NCI-H128 (cell line): ENCODE measurements around the gene USO1.
A peak's percentile ranks its signal among the peaks of the same experiment; 100 is the strongest.
"Not testable (repeated sequence)": the region's sequence is repeated elsewhere in the genome, so short reads cannot be mapped to it uniquely, and the experiment has no call there.

Experiments
- DNase-seq: peaks from one replicate; lab custom pipeline; 2025; ENCODE audit not compliant: unreplicated experiment; lab: John Stamatoyannopoulos, UW

USO1 gene

DNA sequence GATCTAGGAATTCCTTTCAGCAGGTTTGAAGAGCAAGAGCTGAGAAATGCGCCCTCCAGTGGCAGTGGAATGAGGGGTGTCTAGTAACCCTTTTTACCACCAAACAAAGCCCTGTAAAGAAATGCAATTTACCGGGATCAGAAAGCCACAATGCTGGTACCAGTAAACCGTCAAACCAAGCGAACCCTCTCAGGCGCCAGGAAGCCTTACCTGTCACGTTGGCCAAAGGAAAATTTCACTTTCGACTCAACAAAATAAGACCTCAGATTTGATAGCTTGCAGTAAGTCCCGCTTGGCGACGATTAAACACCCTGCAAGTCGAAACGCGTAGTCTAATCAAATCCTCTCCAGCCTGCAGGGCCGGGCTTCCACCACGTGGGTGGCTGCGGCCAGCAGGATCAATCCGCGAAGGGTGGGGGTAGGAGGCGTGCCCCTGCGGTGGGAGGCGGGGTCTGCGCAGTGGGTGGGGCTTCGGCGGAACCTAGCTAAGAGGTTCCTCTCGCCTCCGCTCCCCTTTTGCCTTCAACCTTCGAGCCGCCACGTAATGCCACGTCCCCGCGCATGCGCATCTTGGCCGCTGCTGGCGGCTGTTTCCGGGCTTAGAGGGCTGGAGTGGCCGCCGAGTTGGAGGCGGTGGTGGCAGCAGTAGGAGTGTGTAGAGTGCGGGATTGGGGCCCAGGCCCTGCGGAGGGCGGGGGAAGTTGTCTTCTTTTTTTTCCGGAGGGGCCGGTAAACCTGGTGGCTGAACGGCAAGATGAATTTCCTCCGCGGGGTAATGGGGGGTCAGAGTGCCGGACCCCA is at the start of gene USO1:
Gene USO1 (plus strand): TSS at position 512 of the 801 bp plus-strand sequence. CDS start 243 bp downstream, at position 755.
- peak; percentile 86 for DNase-seq

DNA sequence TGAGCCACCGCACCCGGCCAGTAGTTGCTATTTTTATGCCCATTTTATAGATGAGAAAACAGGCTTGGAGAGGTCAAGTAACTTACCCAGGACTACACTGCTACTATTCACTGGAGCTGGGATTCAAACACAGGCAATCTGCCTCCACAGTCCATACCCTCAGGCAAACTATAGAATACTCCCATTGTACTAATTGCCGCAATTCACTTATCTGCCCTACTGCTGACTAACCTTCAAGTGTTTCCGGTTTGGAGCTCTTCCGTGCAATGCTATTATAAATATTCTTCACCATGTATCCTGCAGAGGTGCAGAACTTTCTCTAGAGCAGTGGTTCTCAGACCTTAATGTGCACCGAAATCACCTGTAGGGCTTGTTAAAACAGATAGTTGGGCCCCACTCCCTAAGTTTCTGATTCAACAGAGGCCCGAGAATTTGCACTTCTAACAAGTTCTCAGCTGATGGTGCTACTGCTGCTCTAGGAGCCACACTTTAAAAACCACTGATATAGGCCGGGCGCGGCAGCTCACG is 49.3 kb upstream of the USO1 start:
- no peak for DNase-seq

- DNase-seq: no peak
Observed at GRCh38 chr4:75678473-75678872, 45.9 kb upstream of the USO1 start.

- no peak for DNase-seq
Observed at GRCh38 chr4:75678965-75679364, 45.4 kb upstream of the USO1 start.

DNA sequence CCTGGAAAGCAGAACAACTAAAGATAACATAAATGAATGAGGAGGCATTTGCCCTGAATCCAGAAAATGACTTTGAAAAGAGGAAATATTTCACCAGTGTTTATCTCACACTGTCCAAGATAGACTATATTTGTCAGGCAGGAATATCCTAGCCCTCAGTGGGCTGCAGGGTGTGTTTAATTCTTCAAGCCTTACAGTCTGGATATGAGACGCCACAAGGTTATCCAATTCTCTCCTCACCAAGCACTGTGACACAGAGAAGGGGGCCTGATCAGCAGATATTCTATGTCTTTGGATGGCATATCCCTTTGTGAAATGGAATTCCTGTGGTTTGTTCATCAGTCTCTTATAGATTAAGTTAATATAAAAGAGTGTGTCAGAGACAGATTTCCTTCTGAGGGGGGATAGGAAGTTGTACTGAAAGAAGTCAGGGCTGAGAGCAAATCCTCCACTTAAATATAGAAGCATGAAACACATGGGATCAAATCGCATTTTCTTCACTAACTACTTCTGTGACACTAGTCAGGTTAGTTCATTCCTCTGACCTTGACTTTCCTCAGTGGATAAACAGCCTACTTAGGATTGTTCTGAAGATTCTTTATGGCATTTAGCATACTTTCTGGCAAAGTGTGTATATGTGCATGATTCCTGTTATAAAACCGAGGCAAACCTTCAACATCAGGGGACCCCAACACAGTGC is 44.4 kb upstream of the USO1 start:
- DNase-seq: no peak

DNA sequence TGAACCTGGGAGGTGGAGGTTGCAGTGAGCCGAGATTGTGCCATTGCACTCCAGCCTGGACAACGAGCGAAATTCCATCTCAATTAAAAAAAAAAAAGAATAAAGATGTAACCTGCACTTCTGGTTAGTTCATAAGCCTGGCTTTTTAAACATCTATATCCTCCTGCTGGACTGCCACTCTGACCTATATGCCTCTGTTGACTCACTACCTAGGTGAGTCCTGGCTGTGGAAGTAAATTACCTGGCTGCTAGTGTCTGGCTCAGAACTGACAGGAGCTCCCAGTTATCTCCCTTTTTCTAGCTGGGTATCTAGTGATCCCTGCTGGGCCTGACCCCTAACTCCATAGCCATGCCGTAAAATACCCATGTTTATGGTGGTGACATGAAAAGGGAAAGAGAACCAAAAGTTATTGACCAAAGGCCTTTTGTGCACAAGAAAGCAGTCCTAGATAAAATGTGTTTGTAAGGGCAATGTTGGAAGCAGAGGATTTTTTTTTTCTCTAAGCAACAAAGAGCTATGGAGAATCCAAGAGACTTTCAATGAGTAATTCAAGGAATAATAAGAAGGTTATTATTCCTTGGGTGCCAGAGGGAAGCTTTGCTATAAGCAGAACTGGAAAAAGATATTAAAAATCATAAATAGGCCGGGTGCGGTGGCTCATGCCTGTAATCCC is 40.8 kb upstream of the USO1 start:
- DNase-seq: no peak

- no peak for DNase-seq
Observed at GRCh38 chr4:75685546-75686189, 38.7 kb upstream of the USO1 start.

DNA sequence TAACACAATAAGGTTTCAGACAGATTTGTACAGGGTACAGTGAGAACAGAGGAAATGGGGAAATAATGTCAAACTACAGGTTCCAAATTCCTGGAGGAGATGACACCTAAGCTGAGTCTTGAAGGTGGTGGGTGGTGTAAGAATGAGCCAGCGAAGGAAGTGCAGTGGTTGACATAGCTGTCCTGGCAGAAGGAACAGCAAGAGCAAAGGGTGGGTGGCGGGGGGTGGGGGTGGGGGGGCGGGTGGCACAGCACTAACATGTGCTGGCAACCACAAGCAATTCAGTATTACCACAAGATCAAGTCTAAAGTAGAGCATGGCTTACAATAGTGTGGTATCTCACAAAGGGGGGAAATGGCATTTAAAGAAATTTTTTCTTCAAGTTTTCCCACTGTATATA is 38.0 kb upstream of the USO1 start:
- no peak for DNase-seq

GRCh38 chr4:75687125-75687524 is 37.3 kb upstream of the USO1 start:
- not testable (repeated sequence) for DNase-seq

- not testable (repeated sequence) for DNase-seq
Observed at GRCh38 chr4:75692066-75692465, 32.3 kb upstream of the USO1 start.

DNA sequence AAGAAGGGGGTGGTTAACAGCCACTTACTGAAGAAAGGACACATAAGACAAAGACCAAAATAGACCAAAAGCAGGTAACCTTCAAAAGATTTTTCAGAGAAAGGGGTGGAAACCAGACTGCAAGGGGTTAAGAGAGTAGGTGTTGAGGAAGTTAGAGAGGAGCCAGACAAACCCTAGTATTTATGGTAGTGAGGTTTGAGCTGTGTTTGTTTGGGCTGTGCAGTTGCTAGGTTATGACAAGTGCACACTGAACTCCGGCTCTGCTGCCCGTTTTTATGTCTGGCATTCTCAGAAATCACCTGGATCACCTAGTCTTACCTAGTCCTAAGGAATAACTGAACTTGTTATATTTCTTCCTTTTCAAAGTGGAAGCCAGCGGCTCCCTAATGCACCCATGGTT is 28.3 kb upstream of the USO1 start:
- no peak for DNase-seq

DNA sequence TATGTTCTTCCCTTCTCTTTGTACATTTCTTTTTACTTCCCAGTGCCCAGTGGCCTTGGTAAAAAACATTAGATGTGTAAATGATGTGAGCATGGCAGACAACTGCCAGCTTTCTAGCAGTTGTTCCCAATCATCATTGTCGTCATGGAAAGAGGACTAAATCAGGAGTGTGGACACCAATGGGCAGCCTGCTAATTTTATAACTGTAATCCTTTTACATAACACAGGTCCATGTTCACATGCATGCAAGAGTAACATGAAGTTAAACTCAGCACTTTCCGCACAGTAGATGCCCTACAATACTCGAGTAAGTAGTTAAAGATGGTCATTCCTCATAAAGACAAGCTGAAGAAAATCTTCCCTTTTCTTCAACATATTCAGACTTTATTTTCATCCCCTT is 27.8 kb upstream of the USO1 start:
- no peak for DNase-seq

DNA sequence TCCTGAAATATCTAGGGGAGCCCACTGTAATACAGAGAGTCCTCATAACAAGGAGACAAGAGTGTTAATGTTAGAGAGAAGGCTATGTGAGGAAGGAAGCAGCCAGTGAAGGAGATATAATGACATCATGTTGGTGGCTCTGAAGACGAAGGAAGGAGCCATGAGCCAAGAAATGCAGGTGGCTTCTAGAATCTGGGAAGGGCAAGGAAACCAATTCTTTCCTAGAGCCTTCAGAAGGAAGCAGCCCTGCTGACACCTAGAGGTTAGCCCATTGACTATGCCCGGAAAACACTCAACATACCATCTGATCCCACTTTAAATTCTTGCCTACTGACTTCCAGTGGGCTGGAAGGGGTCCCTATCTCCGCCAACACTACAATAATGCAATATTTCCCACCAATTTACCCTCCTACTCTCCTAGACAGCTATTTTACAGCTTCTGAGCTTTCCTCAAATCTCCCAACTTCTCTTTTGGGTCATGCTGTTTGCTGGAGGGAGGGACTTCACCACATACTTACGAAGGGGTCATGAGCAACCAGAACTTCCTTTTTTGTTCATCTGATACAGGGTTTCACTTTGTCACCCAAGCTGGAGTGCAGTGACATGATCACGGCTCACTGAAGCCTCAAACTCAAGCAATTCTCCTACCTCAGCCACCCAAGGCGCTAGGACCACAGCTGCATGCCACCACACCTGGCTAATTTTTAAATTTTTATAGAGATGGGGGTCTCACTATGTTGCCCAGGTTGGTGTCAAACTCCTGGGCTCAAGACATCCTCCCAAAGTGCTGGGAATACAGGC is 26.0 kb upstream of the USO1 start:
- no peak for DNase-seq

DNA sequence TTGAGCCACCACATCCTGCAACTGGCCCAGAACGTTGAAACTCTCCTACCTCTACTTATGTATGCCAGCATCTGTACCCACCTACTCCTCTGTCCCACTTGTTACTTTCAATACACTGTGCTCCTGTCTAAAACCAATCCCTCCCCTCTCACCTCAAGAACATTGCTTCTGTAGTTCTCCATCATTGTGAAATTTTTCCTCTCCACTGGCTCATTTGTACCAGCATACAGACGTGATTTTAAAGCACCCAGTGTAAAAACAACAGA is 25.5 kb upstream of the USO1 start:
- DNase-seq: no peak

- no peak for DNase-seq
Observed at GRCh38 chr4:75699299-75699698, 25.1 kb upstream of the USO1 start.

DNA sequence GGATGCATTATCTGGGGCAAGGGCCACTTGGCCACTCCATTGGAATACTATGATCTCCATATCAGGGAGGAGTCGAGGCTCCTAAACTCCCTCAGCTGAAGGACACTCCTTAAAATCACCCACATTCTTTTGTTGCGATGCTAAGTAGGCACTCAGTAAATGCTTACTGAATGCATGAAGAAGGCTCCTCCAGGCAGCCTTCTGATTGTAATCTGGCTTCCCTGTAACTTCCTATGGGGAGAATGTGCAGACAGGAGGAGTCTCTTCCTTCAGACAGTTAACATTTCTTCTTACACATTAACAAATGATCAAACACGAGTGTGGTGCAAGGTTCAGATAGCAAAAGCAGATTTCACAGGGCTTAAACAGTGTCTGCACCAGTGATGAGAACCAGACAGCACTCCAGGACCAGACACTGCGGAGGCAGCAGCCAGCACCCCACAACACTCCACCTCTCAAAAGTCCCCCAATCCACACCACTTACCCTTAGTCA is 21.4 kb upstream of the USO1 start:
- DNase-seq: no peak

- no peak for DNase-seq
Observed at GRCh38 chr4:75705198-75705977, 19.0 kb upstream of the USO1 start.

DNA sequence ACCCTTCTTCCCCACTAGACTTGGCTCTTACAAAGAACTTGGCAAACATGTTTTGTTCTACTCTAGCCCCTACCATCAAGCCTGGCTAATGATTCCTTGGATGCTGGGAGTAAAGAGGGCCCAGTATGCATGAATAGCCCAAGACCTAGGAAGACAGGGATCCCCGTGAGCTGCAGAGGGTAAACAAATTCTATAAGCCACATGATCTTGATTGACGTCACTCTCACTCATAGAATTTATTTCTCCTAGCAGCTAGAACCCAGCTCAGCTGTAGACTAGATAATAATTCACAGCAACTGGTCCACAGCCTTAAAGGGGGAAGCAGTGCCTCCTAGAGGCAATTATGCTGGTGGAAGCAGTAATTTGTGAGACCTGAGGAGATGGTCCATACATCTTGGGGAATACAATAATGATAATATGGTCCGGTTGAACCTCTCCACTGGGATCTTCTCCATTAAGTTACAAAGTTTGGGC is 16.1 kb upstream of the USO1 start:
- no peak for DNase-seq

GRCh38 chr4:75710246-75710645 is 14.1 kb upstream of the USO1 start:
- no peak for DNase-seq

- DNase-seq: no peak
Observed at GRCh38 chr4:75714011-75714410, 10.4 kb upstream of the USO1 start.
